K562 (cell line): ENCODE results near the gene LRRC47. TPM values are rescaled to one million over a fixed set of nuclear protein-coding genes. Genes with fewer than 3 reads are reported as not detected.

Experiments used
- ATAC-seq: fragments of 200-7000 bp; cut with Tn5 transposase; 3 replicates; pipeline ENCODE4 v1.9.1; 2020; ENCODE audit warnings: moderate library complexity
- BruUV-seq: library from RNA; stranded (reverse); fragments of 400-500 nt; replicated peaks from 2 replicates; lab custom pipeline; 2021; lab: Mats Ljungman, UMichigan
- CTCF ChIA-PET: fragments of 300-600 bp; formaldehyde crosslinking; extraction: SDS; loops from one replicate; lab custom pipeline; 2021; ENCODE audit warnings: low intra/inter-chr PET ratio; lab: Yijun Ruan, JAX
- POLR2A ChIA-PET: fragments of 300-600, 350-650 bp; sonication (Branson Sonifier 250); formaldehyde crosslinking; extraction: SDS; loops from one replicate; lab custom pipeline; 2021; ENCODE audit warnings: antibody characterized with exemption, inconsistent platforms; lab: Yijun Ruan, JAX
- DNase-seq, 4 experiments: peaks; one replicate each; pipeline versions ENCODE4 v3.0.0 to v3.0.0-alpha.2; 2011 to 2018; ENCODE audit warnings: low spot score in 3 of 4, mixed read lengths in 3 of 4; ENCODE audit errors: extremely low read depth in 1 of 4
- FAIRE-seq: peaks from 2 replicates; lab custom pipeline; 2011; peaks lifted over from hg19 to GRCh38; lab: Jason Lieb, UNC
- H2AFZ ChIP-seq: 2 replicates; pipeline ENCODE4 v1.6.0; 2011; ENCODE audit warnings: low read depth, low read length, control low read depth, inconsistent platforms
- H3K27ac ChIP-seq: fragments of 200-600 bp; 3 replicates; pipeline ENCODE4 v1.8.0; 2011; ENCODE audit warnings: low read depth, mild to moderate bottlenecking, control low read depth, inconsistent platforms, low read length, moderate library complexity, mixed read lengths; ENCODE audit errors: extremely low read depth
- H3K27me3 ChIP-seq, 2 experiments: fragments of 300-600 bp in 1 of 2; 2 replicates in 1 of 2; 3 replicates in 1 of 2; pipeline versions ENCODE4 v1.6.0 to v1.8.0; 2011; ENCODE audit warnings: inconsistent platforms in 2 of 2, low read length in 2 of 2, mild to moderate bottlenecking in 1 of 2, mixed read lengths in 1 of 2, moderate library complexity in 1 of 2; ENCODE audit not compliant: control insufficient read depth in 2 of 2, insufficient read depth in 2 of 2
- H3K36me3 ChIP-seq: fragments of 300-600 bp; 3 replicates; pipeline ENCODE4 v1.8.0; 2011; ENCODE audit warnings: mild to moderate bottlenecking, low read length, inconsistent platforms; ENCODE audit not compliant: control insufficient read depth, insufficient read depth
- H3K4me1 ChIP-seq, 2 experiments: fragments of 200-600 bp in 1 of 2; replicated peaks in 1 of 2; 2 replicates in 1 of 2; 3 replicates in 1 of 2; pipeline versions ENCODE4 v1.5.1 to v1.8.0; 2011; ENCODE audit warnings: inconsistent platforms in 2 of 2, low read length in 2 of 2, mild to moderate bottlenecking in 1 of 2, mixed read lengths in 1 of 2, moderate library complexity in 1 of 2; ENCODE audit not compliant: control insufficient read depth in 2 of 2, insufficient read depth in 2 of 2
- H3K4me2 ChIP-seq: 2 replicates; pipeline ENCODE4 v1.6.1; 2011; ENCODE audit warnings: low read length, control low read depth, inconsistent platforms, mixed read lengths; ENCODE audit not compliant: insufficient read depth
- H3K4me3 ChIP-seq: fragments of 200-600 bp; sonication (generic), shearing (Covaris generic); 2 replicates; pipeline ENCODE4 v1.5.1; 2016; ENCODE audit warnings: control low read depth, inconsistent platforms
- H3K79me2 ChIP-seq: fragments of 200-600 bp; 3 replicates; pipeline ENCODE4 v1.8.0; 2011; ENCODE audit warnings: low read length, inconsistent platforms; ENCODE audit not compliant: control insufficient read depth, insufficient read depth
- H3K9ac ChIP-seq, 2 experiments: 2 replicates each; pipeline versions ENCODE4 v1.6.0 to v1.6.1; 2011; ENCODE audit warnings: low read depth in 2 of 2, low read length in 2 of 2, control low read depth in 1 of 2, inconsistent platforms in 1 of 2, mild to moderate bottlenecking in 1 of 2, mixed read lengths in 1 of 2; ENCODE audit not compliant: insufficient read depth in 1 of 2
- H3K9me1 ChIP-seq: one replicate; pipeline ENCODE4 v1.6.0; 2011; ENCODE audit warnings: inconsistent platforms, mild to moderate bottlenecking, low read length, moderate library complexity; ENCODE audit not compliant: control insufficient read depth, insufficient read depth
- H3K9me3 ChIP-seq: replicated peaks from 2 replicates; pipeline ENCODE4 v1.5.1; 2011; ENCODE audit warnings: low read depth, low read length, inconsistent platforms; ENCODE audit not compliant: control insufficient read depth, insufficient read depth
- H4K20me1 ChIP-seq: replicated peaks from 2 replicates; pipeline ENCODE4 v1.6.1; 2011; ENCODE audit warnings: low read length, inconsistent platforms, mixed read lengths; ENCODE audit not compliant: control insufficient read depth, insufficient read depth
- EP300 ChIP-seq: IDR thresholded peaks from 2 replicates; pipeline ENCODE4 v1.6.1; 2012; ENCODE audit warnings: low read length, improper control_type of control experiment
- MTA2 ChIP-seq: fragments of 450-650 bp; IDR thresholded peaks from 2 replicates; pipeline ENCODE4 v1.6.1; 2016; ENCODE audit warnings: low read depth
- MXD1 ChIP-seq: fragments of 250-450 bp; sonication (Bioruptor Pico); IDR thresholded peaks from 2 replicates; pipeline ENCODE4 v1.8.0; 2021; ENCODE audit warnings: borderline replicate concordance, mild to moderate bottlenecking, moderate library complexity; ENCODE audit not compliant: poor library complexity, severe bottlenecking
- ZNF175 ChIP-seq: fragments of 200-800 bp; sonication (Bioruptor generic); IDR thresholded peaks from 2 replicates; pipeline ENCODE4 v1.6.1; 2016; ENCODE audit warnings: low read depth, mild to moderate bottlenecking, missing genetic modification characterization, missing compliant biosample characterization
- ZNF408 ChIP-seq: fragments of 250-450 bp; sonication (Bioruptor Pico); IDR thresholded peaks from 2 replicates; pipeline ENCODE4 v1.4.0; 2020; ENCODE audit warnings: low read depth, mild to moderate bottlenecking, moderate library complexity
- WGBS: fragments of 100-300 bp; shearing (Covaris generic); methylation state at CpG from one replicate; pipeline ENCODE4 v1.1.6; 2016; ENCODE audit warnings: low coverage, mixed read lengths; ENCODE audit not compliant: insufficient coverage; ENCODE audit errors: missing lambda C conversion rate; 5-methylcytosine and 5-hydroxymethylcytosine counted together
- in situ Hi-C: fragments of 300-500 bp; cut with MboI; formaldehyde crosslinking; loops from 4 replicates; pipeline ENCODE4 v1.15.0; 2018; ENCODE audit warnings: inconsistent platforms, mixed read lengths
- intact Hi-C: fragments of 100-400 bp; cut with micrococcal nuclease; formaldehyde crosslinking; loops from 2 replicates; pipeline ENCODE4 v1.14.2; 2022
- polyA plus RNA-seq, 8 experiments: library from polyadenylated mRNA; depleted of rRNA in 4 of 8; stranded (reverse) in 5 of 8; unstranded in 3 of 8; fragments of >200 nt; fragmentation: Nextera tagmentation in 2 of 8; fragmentation: Illumina TruSeq in 1 of 8; extraction: Ambion mirVana in 2 of 8; extraction: Trizol in 1 of 8; gene quantifications; 2 replicates each; pipeline versions ENCODE4 v1.2.1 to v1.2.3, GENCODE V29; 2011 to 2014; ENCODE audit warnings: inconsistent platforms in 1 of 8, missing spikeins in 1 of 8
- total RNA-seq, 7 experiments: library from RNA; depleted of rRNA in 6 of 7; stranded (reverse); fragments of >200 nt in 6 of 7; fragmentation: Illumina TruSeq in 2 of 7; extraction: Trizol in 2 of 7; gene quantifications; 2 replicates each; pipeline versions ENCODE4 v1.2.1 to v1.2.3, GENCODE V29; 2011 to 2021; ENCODE audit warnings: low replicate concordance in 1 of 7
- TF ChIP-seq, protein P1 (sequence below): fragments of 250-450 bp; sonication (Bioruptor Pico); IDR thresholded peaks from 2 replicates; pipeline ENCODE4 v1.5.0; 2020; ENCODE audit warnings: mild to moderate bottlenecking, borderline replicate concordance
- TF ChIP-seq, protein P2 (sequence below): fragments of 450-650 bp; IDR thresholded peaks from 2 replicates; pipeline ENCODE4 v1.7.1; 2018; ENCODE audit warnings: mild to moderate bottlenecking, low read depth; ENCODE audit not compliant: partially characterized antibody

Gene LRRC47
- total and polyA plus RNA-seq, 9 of the 15 experiments (the other 6 are each of a cell fraction or from before 2014, with no cell fraction given) = 4.6 to 68.0 (median 35.9) TPM

DNA sequence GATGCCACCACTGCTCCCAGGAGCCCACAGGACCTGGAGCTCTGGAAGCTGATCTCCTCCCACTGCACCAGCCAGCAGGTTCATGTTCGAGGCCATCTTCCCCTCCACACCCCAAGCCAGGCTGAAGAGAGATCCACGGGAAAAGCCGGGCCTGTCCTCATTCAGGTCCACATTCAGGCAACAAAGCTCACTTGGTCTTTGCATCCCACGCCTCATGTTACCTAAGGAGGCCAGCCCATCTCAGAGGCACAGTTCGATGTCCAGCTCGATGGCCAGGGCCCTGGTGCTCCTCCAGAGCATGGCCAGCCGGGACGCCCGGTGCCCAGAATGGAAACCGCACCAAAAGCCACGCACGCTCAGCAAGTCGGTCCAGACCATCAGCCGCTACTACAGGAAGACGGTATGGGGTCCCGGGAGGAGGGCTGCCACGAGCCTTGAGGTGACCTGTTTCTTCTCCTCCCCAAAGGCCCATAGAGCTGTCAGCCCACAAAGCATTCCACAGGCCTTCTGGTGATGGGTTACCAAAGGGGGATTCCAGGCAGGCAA, 43.8 kb downstream of the LRRC47 start, which contains the start of gene CCDC27:
TSS of gene CCDC27 (plus strand) at position 51 of the 546 bp plus-strand sequence. CDS start at position 83, 32 bp downstream.
- no peaks in the 10 kb centered on the region for H3K9me1 ChIP-seq
- peaks cover 22 to 34% of the 10 kb centered on the region in 2 experiments for H3K4me1 ChIP-seq
- peak within 1 kb of the TSS; percentile 49; the same call in 1 of the 2 replicates for H2AFZ ChIP-seq
- H3K4me2 ChIP-seq = peak within 1 kb of the TSS; percentile 57; the same call in 1 of the 2 replicates
- H3K9me3 ChIP-seq = no peaks in the 10 kb centered on the region
- DNase-seq (no peak), FAIRE-seq (no peak), ATAC-seq (no peak)
- peaks cover 1% of the 10 kb centered on the region; the same call in 1 of the 3 replicates for H3K79me2 ChIP-seq
- no peak within 1 kb of the TSS for H3K4me3 ChIP-seq
- H3K9ac ChIP-seq = no peak within 1 kb of the TSS; a peak in 2 of 4 replicates
- no peaks in the 10 kb centered on the region for H3K36me3 ChIP-seq
- POLR2A ChIA-PET = interaction anchor here (1.3 kb wide), 1 partner anchor 9 kb away, joined by 6 read pairs; no protein-coding TSS in a partner anchor
- CTCF ChIA-PET = no interaction called here
- intact Hi-C loops (no loop called here), in situ Hi-C loops (no loop called here)
- no peaks in the 10 kb centered on the region for H4K20me1 ChIP-seq
- peaks cover 10 to 19% of the 10 kb centered on the region in 2 experiments; a peak in 3 of 5 replicates for H3K27me3 ChIP-seq
- H3K27ac ChIP-seq = no peak within 1 kb of the TSS
- WGBS = 58% methylated on average over 16 of the region's 17 CpGs
- no TSS peak for BruUV-seq
- no peak for TF ChIP-seq ZNF175 (CRISPR knock-in tag)
- no peak for TF ChIP-seq MXD1 (CRISPR knock-in tag)
- no peak for TF ChIP-seq EP300
- TF ChIP-seq, protein P1, sequence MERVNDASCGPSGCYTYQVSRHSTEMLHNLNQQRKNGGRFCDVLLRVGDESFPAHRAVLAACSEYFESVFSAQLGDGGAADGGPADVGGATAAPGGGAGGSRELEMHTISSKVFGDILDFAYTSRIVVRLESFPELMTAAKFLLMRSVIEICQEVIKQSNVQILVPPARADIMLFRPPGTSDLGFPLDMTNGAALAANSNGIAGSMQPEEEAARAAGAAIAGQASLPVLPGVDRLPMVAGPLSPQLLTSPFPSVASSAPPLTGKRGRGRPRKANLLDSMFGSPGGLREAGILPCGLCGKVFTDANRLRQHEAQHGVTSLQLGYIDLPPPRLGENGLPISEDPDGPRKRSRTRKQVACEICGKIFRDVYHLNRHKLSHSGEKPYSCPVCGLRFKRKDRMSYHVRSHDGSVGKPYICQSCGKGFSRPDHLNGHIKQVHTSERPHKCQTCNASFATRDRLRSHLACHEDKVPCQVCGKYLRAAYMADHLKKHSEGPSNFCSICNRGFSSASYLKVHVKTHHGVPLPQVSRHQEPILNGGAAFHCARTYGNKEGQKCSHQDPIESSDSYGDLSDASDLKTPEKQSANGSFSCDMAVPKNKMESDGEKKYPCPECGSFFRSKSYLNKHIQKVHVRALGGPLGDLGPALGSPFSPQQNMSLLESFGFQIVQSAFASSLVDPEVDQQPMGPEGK = no peak
- TF ChIP-seq, protein P2, sequence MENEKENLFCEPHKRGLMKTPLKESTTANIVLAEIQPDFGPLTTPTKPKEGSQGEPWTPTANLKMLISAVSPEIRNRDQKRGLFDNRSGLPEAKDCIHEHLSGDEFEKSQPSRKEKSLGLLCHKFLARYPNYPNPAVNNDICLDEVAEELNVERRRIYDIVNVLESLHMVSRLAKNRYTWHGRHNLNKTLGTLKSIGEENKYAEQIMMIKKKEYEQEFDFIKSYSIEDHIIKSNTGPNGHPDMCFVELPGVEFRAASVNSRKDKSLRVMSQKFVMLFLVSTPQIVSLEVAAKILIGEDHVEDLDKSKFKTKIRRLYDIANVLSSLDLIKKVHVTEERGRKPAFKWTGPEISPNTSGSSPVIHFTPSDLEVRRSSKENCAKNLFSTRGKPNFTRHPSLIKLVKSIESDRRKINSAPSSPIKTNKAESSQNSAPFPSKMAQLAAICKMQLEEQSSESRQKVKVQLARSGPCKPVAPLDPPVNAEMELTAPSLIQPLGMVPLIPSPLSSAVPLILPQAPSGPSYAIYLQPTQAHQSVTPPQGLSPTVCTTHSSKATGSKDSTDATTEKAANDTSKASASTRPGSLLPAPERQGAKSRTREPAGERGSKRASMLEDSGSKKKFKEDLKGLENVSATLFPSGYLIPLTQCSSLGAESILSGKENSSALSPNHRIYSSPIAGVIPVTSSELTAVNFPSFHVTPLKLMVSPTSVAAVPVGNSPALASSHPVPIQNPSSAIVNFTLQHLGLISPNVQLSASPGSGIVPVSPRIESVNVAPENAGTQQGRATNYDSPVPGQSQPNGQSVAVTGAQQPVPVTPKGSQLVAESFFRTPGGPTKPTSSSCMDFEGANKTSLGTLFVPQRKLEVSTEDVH = no peak
- TF ChIP-seq ZNF408 = no peak
- no peak for TF ChIP-seq MTA2
